Measurements from ENCODE around the gene KRT80.

KRT80 gene

DNA sequence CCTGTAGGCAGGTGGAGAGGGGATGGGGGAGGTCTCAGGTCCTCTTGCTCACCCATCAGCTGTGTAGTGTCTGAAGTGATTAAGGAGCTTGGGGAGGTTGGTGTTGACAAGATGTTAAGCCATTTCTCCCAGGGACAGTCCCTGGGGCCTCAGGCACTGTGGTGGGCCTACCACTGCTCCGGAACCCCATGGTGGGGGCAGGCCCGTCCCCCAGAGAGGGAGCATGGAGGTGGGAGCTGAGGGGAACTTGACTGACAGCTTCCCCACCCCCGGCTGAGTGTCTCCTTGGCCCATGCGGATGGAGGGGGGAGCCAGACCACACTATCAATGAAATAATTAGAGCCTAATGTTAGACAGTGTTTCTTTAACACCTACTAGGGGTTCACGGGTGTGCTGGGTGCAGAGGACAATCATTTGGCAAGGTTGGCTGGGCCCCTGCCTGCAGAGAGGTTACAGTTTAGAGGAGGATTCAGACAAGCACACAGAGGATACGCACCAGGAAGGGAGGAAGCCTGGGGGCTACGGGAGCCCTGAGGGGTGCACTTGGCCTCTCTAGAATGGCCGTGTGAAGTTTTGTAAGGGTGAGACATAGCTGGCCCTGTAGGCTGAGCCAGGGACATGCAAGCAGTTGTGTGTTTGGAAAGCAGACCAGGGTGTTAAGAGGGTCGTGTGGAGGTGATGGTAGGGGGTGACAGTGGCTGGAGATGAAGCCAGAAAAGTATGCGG lies 19.3 kb upstream of the KRT80 start:
- no peak for DNase-seq

DNA sequence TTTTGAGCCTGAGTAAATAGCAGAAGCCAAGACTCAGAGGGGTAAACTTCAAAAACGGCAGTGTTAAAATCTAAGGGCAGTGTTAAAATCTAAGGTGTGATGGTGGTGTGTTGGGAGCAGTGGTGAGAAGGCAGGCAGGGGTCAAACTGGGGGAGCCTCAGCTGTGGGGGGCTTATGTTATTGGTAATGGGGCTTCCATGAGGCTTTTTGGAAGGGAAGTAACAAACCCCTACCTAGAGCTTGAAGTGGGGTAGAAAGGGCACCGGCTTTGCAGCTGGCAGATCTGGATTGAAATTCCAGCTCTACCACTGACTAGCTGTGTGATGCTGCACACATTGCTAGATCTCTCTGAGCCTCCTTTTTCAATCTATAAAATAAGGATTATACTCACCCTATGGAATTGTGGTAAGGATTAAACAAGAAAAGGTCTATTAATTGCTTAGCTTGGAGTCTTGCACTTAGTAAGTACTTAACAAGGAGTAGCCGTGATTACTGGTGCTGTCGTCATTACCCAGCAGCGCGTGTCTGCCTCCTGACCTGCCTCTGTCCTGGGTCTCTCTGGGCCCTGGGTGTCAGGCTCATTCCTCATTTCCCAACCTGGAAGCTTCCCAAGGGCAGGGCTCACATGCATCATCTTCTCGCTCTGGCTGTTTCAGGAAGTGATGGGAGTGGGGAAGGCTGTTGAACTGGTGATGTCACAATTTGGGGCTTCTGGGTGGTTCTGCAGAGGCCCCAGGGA lies 18.5 kb upstream of the KRT80 start:
- DNase-seq = no peak

DNA sequence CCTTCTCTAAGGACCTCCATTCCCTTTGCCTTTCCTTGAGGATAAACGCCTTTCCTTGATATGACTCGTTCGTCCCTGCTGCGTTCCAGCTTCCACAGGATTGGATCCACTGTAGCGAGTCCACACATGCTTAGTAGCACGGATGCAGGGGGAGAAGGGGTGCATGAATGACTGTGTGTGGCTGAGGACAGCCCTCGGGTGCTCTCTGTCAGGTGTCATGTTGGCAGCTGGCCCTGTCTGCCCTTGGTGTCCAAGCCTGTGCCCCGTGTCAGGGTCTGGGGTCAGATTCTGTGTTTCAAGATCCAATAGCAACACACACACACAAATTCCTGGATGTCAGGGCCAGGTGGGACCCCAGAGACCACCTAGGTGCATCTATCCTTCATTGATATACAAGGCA lies 17.5 kb upstream of the KRT80 start:
- DNase-seq = no peak

- DNase-seq = no peak
These were observed 16.8 kb upstream of the KRT80 start for GRCh38 chr12:52208424-52209165.

GRCh38 chr12:52207895-52208294 lies 16.1 kb upstream of the KRT80 start:
- no peak for DNase-seq

- no peak for DNase-seq
These were observed 15.3 kb upstream of the KRT80 start for GRCh38 chr12:52207106-52207505.

DNA sequence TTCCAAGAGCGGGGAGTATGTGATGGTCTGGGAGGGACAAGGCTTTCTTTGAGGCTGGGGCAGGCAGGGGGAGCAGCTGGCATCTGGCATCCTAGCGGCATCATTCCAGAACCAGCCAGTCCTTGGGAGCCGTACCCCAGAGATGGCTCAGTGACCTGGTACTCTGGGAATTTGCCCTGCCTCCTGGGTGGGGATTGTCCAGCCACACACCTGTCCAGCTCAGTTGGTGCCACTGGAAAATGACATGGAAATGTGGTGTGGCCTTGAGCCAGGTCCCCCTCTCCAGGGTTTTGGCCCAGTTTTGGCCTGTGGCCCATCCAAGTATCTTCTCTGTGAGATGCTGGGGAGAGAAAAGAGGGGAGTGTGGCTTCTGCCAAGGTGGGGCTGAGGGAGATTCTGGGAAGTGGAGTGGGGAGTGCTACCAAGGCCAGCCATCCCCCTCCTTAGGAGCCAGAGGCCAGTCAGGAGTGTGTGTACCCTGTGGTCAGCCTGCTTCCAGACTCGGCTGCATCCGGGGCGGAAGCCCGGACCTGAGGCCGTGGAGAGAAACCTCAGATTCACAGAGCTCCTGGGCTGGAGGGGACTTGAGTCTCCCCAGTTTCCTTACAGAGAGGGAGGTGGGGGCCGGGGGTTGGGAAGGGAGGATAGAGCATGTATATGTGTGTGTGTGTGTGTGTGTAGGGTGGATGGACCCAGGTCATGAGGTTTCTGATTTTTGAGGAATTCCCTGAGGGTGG lies 14.7 kb upstream of the KRT80 start:
- no peak for DNase-seq

DNA sequence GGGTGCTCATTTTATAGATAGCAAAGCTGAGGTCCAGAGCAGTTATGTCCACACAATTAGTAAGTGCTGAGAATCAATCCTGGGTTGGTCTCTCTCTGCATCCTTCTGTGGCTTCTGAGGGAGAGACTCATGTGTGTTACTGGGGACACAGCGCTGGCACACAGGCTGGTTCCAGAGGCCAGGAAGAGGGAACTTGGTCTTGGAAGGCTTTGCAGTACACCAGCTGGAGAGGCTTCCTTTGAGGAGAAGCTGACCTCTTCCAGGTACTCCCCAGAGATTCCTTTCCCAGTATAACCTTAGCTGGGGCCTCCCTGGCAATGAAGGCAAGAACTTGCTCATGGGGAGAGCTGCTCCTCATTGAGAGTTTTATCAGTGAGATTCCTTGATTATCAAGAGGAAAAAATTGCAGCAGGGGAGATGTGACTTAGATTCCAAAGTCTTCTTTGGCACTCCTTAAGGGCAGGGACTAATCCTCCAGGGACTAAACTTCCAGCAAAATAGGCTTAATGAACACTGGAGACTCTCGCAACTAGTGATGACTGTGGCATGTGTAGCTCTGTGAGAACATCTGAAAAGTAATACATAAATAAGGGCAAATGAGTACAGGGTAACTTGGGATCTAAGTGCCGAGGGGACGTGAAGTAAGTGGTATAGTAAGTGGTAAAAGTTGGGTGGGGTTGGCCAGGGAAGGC lies 13.9 kb upstream of the KRT80 start:
- DNase-seq = no peak

- DNase-seq = no peak
These were observed 13.2 kb upstream of the KRT80 start for GRCh38 chr12:52204931-52205505.

DNA sequence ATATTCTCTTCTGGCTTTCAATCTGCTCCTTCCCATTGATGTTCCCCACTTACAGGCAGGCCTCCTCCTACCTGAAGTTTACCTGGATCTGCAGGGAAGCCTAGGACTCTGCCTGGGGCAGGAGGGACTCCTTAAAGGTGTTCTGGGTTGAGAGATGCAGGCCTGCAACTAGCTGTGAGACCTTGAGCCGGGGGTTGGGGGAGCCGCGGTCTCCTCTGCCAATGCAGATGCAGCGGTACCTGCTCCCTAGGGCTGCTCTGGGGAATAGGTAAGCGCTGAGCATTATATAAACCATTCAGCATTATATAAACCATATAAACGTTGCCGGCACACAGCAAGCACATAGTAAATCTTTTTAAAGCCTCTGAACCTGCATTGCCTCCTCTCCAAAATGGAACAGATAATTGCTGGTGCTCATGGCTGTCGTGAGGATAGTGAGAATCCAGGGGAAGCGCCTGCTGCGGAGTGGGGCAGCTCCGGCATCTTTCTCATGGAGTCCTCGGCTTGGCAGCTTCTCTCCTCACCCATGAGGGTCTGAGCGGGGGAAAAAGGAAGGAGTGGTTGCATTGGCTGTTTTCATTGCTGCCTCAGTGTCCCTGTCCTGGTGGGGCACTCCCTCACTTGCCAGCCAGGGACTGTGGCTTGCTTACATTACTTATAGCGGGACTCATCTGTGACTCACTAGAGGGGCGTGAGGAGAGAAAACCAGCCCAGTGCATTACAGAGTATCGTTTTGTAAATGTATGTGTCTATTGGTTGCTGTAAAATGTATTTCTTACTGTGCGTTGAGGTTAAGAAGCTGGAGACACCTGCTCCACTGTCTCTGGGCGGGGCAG lies 12.5 kb upstream of the KRT80 start:
- DNase-seq = no peak

- DNase-seq = no peak
These were observed 11.5 kb upstream of the KRT80 start for GRCh38 chr12:52203079-52203921.

DNA sequence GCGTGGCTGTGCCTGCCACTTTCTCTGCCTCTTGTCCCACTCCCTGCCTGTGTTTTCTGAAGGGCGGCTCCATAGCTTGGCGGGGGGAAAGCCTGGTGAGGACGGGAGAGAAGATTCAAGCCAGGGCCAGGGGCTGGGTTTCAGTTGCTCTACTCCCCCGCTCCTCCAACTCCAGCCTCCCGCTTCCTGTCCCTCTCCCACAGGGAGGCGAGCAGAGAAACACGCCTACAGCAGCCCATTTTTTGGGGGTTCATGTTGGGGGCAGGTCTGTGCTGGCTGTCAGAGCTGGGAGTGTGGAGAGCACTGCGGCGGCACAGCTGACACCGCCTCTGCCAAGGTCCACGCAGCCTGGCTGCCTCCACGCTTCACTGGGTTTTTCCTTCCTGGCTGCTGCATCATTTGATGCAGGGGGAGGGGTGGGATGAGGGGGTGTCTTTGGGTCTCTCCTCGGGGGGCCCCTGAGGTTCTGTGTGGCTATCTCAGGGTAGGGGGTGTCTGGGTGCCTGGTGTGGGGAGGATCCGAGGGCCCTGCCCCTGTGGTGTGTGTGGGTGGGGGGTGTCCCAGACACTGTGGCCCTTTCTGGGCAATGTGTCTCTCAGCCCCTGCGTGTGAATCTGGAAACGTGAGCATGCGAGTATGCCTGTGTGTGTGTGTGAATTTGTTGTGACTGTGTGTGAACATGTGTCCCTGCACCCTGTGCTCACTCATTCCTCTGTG lies 10.7 kb upstream of the KRT80 start:
- DNase-seq = no peak

- DNase-seq = no peak
These were observed 9.6 kb upstream of the KRT80 start for GRCh38 chr12:52201451-52201839.

DNA sequence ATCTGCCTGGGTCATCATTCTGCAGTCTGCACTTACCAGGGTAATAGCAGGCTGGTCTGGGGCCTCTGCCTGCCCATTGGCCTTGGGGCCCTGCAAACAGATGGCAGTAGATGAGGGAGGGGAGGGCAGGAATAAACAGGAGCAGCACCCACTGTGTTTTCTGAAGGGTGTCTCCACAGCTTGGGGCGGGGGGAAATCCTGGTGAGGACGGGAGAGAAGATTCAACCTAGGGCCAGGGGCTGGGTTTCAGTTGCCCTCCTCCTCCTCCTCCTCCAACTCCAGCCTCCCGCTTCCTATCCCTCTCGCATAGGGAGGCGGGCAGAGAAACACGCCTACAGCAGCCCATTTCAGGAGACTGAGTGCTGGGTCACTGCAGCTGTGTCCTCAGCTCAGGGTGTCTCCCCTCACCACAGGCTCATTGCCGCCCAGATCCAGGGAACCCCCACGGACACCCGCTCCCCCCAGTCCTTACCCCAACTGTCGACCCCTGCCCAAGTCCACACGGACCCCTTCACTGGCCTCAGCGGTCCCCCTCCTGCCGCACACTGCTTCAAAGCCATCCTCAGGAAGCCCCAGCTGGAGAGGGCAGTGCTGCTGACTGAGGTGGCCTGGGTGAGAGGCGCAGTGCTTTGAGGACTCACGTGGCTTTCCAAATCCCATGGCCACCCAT lies 9.1 kb upstream of the KRT80 start:
- DNase-seq = no peak

- DNase-seq = no peak
These were observed 8.4 kb upstream of the KRT80 start for GRCh38 chr12:52200086-52200780.

DNA sequence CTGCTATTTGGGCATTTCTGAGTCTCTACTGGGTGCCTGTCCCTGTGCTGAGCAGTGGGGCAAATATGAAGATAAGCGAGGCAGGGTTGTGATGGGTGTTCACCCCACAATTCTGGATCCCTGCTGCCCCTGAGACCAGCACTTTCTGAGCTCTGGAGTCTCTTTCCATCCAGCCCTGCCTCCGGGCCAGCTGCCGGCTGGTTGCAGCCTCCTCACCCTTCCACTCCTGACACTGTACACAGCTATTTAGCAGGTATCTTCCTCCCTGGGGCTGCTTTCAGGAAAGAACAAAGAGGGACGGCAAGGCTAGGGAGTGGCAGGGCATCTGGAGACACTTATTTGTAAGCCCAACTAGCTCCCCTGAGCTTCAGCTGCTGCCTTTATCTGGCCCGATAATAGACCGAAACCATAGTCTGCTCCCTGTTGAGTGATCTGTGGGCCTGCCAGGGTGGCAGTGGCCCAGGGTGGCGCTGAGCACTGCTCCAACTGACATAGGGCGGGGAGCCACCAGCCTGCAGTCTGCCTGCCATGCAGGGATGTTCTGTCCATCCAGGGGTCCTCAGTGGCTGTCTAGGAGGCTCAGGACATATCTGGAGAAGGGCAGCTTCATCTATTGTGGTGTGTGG lies 7.6 kb upstream of the KRT80 start:
- DNase-seq = no peak

DNA sequence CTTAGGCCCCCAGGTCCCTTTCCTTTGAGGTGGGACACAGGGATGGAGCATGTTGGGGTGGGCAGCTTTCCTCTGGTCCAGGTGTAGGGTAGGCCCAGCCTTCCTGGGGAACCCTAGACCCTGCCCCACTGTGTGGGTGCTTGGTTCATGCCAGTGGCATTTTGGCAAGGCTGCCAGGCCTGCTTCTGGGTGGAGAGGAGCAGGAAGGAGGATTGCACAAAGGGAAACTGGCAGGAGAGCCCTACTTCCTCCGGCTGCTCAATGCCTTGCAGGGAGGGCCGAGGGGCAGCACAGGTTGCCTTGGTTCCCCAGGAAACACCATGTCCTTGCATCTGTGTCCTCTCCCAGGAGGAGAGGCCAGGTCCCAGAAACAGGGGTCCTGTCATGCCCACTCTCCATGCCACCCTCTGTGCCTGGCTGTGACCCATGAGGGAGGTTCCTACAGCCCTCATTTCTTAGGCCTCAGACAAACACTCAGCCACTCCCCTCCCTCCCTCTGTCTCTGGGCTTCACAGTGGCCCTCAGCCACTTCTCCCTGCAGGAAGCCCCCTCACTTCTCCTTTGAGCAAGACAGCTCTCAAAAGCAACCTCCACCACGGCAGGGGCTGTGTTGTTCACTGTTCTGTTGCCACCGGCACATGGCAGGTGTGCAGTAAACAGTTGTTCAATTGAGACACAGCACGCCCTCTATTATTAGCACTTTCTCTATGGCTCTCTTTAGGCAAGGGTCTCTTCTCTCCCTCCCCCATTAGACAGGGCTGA lies 6.8 kb upstream of the KRT80 start:
- no peak for DNase-seq

All from NCI-H526 treated with DMSO at 0.1 percent for 48 hours (cell line).